Stimulated activated CD4-positive, alpha-beta T cell treated with anti-CD3 and anti-CD28 coated beads, Interleukin-4, amount 100 ng/mL, for 4 hours (primary cell): ENCODE results near the gene PPID.
"Not testable (repeated sequence)": the region's sequence is repeated elsewhere in the genome, so short reads cannot be mapped to it uniquely, and the experiment has no call there.

ENCODE experiments used
- DNase-seq, 2 experiments: peaks; one replicate each; pipeline ENCODE4 v3.0.0-alpha.2; 2020

The PPID gene

GRCh38 chr4:158722917-158723793 is at the start of gene PPID:
TSS of gene PPID (minus strand) at chr4:158723396. CDS start at chr4:158723288, 108 bp downstream.
- DNase-seq, result peak; percentile 79 to 80

- no peak for DNase-seq
Measured at GRCh38 chr4:158771776-158772175, 48.6 kb upstream of the PPID start.

- DNase-seq, result no peak
Measured at GRCh38 chr4:158770671-158771070, 47.5 kb upstream of the PPID start.

GRCh38 chr4:158769175-158769921 is 46.2 kb upstream of the PPID start:
- peak; percentile 17 to 26 for DNase-seq

GRCh38 chr4:158768555-158769174 is 45.5 kb upstream of the PPID start, which contains the start of gene FNIP2:
TSS of gene FNIP2 (plus strand) at chr4:158769026. CDS start at chr4:158769213, 187 bp downstream.
- peak; percentile 61 to 70 for DNase-seq

- no peak for DNase-seq
Measured at GRCh38 chr4:158767451-158767850, 44.3 kb upstream of the PPID start.

GRCh38 chr4:158766434-158767044 is 43.3 kb upstream of the PPID start:
- DNase-seq, result no peak

- DNase-seq, result no peak
Measured at GRCh38 chr4:158763462-158763861, 40.3 kb upstream of the PPID start.

GRCh38 chr4:158762553-158762952 is 39.4 kb upstream of the PPID start:
- no peak for DNase-seq

GRCh38 chr4:158760866-158761265 is 37.7 kb upstream of the PPID start:
- no peak for DNase-seq

GRCh38 chr4:158759539-158759938 is 36.3 kb upstream of the PPID start:
- not testable (repeated sequence) for DNase-seq

- no peak for DNase-seq
Measured at GRCh38 chr4:158758703-158759102, 35.5 kb upstream of the PPID start.

- DNase-seq, result no peak
Measured at GRCh38 chr4:158758142-158758541, 34.9 kb upstream of the PPID start.

- no peak for DNase-seq
Measured at GRCh38 chr4:158756588-158756987, 33.4 kb upstream of the PPID start.

- not testable (repeated sequence) for DNase-seq
Measured at GRCh38 chr4:158755819-158756218, 32.6 kb upstream of the PPID start.

- no peak for DNase-seq
Measured at GRCh38 chr4:158754385-158755180, 31.4 kb upstream of the PPID start.

GRCh38 chr4:158750379-158750778 is 27.2 kb upstream of the PPID start:
- DNase-seq, result no peak

GRCh38 chr4:158746537-158746936 is 23.3 kb upstream of the PPID start:
- DNase-seq, result not testable (repeated sequence)

GRCh38 chr4:158741326-158742021 is 18.3 kb upstream of the PPID start:
- DNase-seq, result no peak

- DNase-seq, result no peak
Measured at GRCh38 chr4:158739600-158739999, 16.4 kb upstream of the PPID start.

GRCh38 chr4:158738866-158739265 is 15.7 kb upstream of the PPID start:
- no peak for DNase-seq
